Transverse colon (tissue), 3 donors: ENCODE data around the gene IL13RA2.

Experiments
- CTCF ChIP-seq, 5 experiments: fragments of 200-600 bp in 3 of 5; fragments of 450-650 bp in 2 of 5; sonication (generic) in 3 of 5; IDR thresholded peaks; 1 replicate in 2 of 5; 2 replicates in 3 of 5; pipeline ENCODE4 v1.5.1; 2016 to 2017; ENCODE audit warnings: antibody characterized with exemption in 5 of 5, inconsistent platforms in 3 of 5, mild to moderate bottlenecking in 2 of 5, moderate library complexity in 1 of 5
- POLR2A ChIP-seq: fragments of 450-650 bp; IDR thresholded peaks from one replicate; pipeline ENCODE4 v1.6.1; 2016; ENCODE audit warnings: antibody characterized with exemption, mild to moderate bottlenecking, moderate library complexity

- no peak for TF ChIP-seq POLR2A
- TF ChIP-seq CTCF (IDR thresholded peaks at IDR 0.05) = no peak
These were observed 14.6 kb upstream of the IL13RA2 start for GRCh38 chrX:115031989-115032388.
